Left lobe of liver (tissue), 2 donors: ENCODE measurements around the gene RERE. TPM values are rescaled to one million over a fixed set of nuclear protein-coding genes. Genes with fewer than 3 reads are reported as not detected.
A peak's percentile ranks its signal among the peaks of the same experiment; 100 is the strongest.

Source experiments
- ATAC-seq: fragments of 200-7000 bp; cut with Tn5 transposase; one replicate; pipeline ENCODE4 v1.9.1; 2020; ENCODE audit warnings: mild to moderate bottlenecking, moderate library complexity
- DNase-seq: peaks from one replicate; pipeline ENCODE4 v3.0.0-alpha.2; 2020; ENCODE audit warnings: low spot score
- total RNA-seq: library from RNA; stranded (reverse); gene quantifications from one replicate; pipeline ENCODE4 v1.2.1, GENCODE V29; 2021
- donor health status: DM: no; HTN: no; CAD: no; lungs with moderate emphysema.
- donor health status: DM: no; HTN: yes; CAD: no.

Gene RERE
- total RNA-seq, 1 donor from 2014 or later: 30.9 TPM

- ATAC-seq (no peak), DNase-seq (no peak)
These were observed 469.8 kb downstream of the RERE start for GRCh38 chr1:8347635-8348034.

GRCh38 chr1:8345621-8346415 is 471.6 kb downstream of the RERE start:
- no peak for ATAC-seq
- DNase-seq: no peak

DNA sequence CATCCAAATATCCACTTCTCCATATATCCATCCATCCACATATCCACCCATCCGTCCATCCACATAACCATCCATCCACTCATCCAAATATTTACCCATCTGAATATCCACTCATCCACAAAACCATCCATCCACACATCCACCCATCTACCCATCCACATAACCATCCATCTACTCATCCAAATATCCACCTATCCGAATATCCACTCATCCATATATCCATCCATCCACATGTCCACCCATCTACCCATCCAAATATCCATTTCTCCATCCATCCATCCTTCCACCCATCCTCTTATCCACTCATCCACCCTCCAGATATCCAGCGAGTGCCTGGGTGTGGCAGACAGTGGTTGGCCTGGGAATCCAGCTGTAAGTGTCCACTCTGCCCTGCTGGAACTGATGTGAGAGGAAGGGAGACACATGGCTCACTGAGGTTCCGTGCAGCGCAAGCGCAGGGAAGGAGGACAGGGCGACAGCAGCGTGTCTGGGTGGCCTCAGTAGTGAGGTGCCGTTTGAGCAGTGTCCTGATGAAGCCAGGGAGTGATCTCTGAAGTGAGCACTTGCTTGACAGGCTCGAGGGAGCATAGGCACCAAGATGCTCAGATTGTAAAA is 472.4 kb downstream of the RERE start:
- DNase-seq: no peak
- ATAC-seq: no peak

GRCh38 chr1:8343464-8344001 is 473.9 kb downstream of the RERE start:
- DNase-seq: peak; percentile 55
- peak; percentile 66 for ATAC-seq

- DNase-seq (no peak), ATAC-seq (peak; percentile 9)
These were observed 474.4 kb downstream of the RERE start for GRCh38 chr1:8343044-8343443.

DNA sequence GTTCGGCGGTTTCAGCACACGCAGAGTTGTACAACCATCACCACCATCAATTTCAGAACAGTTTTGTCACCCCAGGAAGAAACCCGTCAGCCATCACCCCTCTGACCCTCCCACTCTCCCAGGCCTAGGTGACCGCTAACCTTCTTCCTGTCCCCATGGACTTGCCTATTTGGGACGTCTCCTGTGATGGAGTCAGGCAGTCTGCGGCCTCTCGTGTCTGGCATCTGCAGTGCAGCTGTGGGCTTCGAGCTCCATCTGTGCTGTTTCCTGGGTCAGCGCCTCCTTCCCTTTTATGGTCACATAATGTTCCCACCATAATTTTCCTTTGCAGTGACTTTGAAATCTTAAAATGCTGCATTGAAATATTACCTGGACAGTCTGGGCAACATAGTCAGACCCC is 475.1 kb downstream of the RERE start:
- ATAC-seq: no peak
- no peak for DNase-seq

DNA sequence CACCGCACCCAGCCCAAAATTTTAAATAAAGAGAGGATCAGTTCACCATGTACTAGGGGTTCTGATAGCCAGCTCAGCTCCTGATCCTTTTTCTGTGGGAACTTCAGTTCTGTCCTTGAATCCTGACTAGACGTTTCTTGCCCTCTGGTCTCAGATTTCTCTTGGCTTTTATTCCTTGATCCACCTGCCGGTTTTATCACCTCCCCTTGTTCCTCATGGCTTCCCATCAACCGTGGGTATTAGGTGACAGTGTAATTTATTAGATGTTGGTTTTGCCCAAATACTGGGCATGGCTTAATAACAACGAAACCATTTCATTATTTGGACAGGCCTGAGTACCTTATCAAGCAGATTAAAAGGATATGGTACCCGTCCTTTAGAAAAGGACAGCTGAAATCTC is 477.0 kb downstream of the RERE start:
- ATAC-seq: no peak

DNA sequence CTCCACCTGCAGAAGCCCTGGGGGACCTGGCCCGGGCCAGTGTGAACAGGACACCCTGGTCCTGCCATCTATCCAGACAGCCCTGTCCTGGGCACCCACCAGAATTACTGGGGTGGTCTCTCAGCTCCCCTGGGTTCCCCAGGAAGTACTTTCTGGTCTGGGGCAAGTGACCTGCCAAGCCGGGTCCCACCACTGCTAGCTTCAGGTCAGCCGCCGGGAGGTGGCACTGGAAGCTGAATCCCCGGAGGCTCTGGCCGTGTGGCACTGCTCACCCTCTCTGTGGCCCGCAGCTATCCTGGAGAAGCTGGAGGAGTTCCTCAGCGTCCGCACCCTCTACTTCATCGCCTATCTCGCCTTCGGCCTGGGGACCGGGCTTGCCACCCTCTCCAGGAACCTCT is 478.2 kb downstream of the RERE start:
- no peak for ATAC-seq

More for the DNA sequence above, 477.0 kb downstream of the RERE start:
- DNase-seq: no peak

GRCh38 chr1:8338526-8339202 is 478.8 kb downstream of the RERE start:
- ATAC-seq (no peak), DNase-seq (no peak)

More for the DNA sequence above, 478.2 kb downstream of the RERE start:
- DNase-seq: no peak

DNA sequence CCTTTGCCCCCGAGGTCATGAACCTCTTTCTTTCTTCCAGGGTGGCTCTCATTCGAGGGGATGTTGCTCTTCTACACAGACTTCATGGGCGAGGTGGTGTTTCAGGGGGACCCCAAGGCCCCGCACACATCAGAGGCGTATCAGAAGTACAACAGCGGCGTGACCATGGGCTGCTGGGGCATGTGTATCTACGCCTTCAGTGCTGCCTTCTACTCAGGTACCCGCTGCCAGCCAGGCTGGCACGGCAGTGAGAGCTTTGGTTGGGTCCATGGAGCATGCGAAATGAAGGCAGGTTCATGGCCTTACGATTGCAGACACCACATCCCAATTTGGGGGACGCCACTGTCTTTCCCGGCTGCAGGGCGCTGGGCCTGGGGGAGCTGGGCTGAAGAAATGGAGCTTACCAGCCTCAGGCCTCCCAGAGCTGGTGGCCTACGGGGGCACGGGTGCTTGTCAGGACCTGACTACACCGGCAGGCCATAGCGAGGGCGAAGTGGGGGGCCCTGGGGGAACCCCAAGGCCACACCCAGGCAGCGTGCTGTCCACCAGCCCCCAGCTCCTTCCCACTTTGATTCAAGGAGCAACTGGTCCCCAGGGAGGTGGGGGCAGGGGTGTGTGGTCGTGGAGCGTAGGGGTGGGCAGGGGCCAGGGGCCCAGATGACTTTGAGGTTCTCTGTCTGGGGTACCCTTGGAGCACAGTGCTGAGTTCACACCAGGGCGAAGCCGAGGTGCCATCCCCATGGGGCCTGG is 479.5 kb downstream of the RERE start:
- DNase-seq (no peak), ATAC-seq (no peak)

DNA sequence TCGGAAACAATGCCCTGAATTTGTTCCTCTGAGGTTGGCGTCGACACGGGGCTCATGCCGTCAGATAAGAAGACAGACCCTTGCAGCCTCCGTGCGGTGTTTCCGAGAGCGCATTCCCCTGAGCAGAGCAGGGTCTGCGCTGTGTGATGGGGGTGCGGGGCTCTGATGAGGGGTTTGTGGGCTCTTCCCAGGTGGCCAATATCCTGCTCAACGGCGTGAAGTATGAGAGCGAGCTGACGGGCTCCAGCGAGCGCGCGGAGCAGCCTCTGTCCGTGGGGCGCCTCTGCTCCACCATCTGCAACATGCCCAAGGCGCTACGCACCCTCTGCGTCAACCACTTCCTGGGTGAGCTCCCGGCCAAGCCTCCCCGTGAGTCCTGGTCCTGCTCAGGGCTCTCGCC is 482.2 kb downstream of the RERE start:
- DNase-seq: no peak
- ATAC-seq: no peak

DNA sequence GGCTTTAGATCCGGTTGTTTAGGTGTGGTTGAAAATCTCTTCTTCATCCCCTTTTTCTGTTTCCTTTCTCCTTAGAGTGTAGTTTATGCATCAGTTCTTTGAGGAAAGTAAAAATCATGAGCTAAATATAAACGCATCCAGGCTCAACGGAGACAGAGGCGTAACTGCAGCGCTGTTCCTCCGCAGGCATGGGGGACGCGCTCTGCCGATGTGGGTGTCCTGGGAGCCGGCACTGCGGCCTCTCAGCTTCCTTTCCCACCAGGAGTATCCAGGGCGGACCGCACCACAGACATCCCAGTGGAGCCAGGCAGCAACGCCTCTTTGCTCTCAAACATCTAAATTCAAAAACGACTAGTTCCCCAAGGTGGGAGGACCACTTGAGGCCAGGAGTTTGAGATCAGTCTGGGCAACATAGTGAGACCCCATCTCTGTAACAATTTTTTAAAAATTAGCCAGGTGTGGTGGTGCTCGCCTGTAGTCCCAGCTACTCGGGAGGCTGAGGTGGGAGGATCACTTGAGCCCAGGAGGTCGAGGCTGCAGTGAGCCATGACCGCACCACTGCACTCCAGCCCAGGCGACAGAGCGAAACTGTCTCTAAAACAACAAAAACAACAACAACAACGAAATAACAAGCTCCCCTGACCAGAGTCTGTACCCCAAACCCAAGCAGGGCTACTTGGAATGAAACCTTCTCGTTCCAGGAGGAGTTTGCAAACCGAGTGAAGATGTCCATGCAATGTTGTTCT is 483.2 kb downstream of the RERE start:
- ATAC-seq: no peak
- no peak for DNase-seq

DNA sequence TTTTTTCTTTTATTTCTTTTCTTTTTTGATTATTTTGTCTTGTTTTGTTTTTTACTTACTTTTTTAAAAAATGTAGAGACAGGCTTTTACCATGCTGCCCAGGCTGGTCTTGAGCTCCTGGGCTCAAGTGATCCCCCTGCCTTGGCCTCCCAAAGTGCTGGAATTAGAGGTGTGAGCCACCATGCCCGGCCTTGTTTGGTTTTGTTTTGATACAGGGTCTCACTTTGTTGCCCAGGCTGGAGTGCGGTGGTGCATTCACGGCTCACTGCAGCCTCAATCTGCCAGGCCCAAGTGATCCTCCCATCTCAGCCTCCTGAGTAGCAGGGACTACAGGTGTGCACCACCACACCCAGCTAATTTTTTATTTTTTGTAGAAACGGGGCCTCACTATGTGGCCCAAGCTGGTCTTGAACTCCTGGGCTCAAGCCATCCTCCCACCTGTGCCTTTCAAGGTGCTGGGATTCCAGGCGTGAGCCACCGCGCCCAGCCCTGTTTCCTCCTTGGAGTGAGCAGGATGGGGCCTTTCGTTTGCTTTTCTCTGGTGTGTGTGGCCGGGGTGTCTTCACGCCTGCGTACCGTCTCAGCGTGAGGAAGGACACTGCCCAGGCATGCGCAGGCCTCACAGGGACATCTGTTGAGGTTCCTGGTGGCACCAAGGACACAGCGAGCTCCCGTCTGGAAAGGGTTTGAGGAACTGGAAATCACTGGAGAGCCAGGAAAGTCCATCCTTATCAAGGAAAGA is 484.0 kb downstream of the RERE start:
- DNase-seq: no peak
- ATAC-seq: no peak

DNA sequence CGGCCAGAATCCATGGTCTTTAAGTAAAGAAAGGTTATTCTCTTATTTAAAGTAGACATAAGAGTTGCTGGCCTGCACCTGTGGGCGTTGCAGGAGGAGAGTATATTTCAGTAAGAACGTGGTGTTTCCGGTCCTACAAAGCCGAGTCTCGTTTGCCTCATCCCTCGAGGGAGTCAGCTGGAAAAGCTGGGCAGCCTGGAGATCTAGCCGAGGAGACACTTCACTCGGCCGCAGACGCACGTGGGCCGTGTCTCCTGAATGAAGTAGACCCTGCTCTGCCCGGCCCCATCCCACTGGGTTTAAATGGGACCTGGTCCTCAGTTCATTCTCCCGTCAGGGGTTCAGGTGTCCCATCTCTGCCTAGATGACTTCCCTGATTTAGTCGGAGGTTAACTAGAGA is 484.6 kb downstream of the RERE start:
- DNase-seq: no peak
- ATAC-seq: no peak

- ATAC-seq (no peak), DNase-seq (no peak)
These were observed 486.9 kb downstream of the RERE start for GRCh38 chr1:8330271-8331125.

- ATAC-seq (no peak), DNase-seq (no peak)
These were observed 487.6 kb downstream of the RERE start for GRCh38 chr1:8329858-8330257.

DNA sequence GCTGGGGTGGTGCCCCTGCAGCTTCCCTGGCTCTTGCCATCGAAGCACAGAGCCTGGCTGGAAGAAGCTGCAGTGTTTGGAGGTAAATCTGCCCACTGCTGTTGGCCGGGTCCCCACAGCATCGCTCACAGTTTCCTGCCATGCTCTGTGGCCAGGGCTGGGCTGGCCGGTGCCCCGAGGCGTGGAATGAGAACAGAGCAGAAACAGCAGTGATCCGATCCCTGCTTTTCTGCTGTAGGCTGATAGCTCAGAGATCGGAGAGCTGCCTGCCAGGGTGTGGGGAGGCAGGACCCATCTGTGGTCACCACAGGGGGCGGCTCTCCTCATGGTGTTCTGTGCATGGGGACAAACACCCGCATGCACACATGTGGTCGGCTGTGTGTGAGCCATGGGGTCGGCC is 488.0 kb downstream of the RERE start:
- ATAC-seq: no peak
- no peak for DNase-seq

DNA sequence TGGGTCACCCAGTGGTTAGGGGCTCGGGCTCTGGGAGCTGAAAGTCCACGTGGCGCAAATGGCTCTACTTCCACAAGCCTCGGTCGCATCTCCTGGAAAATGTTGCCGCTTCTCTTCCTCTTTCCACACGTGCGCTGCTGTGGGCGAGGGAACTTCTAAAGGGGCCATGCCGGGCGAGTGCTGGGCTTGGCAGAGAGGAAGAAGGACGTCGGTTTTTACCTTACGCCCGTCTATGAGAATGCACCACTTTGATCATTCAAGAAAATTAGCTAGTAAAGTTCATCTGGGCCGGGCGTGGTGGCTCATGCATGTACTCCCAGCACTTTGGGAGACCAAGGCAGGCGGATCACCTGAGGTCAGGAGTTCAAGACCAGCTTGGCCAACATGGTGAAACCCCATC is 489.2 kb downstream of the RERE start:
- ATAC-seq (no peak), DNase-seq (no peak)

GRCh38 chr1:8326265-8326664 is 491.2 kb downstream of the RERE start:
- no peak for DNase-seq
- ATAC-seq: no peak
